ENCODE measurements around the gene IRS2.

Gene IRS2

GRCh38 chr13:109779074-109779473 is 7.3 kb downstream of the IRS2 start:
- DNase-seq: no peak

- no peak for DNase-seq
These were observed 8.3 kb downstream of the IRS2 start for GRCh38 chr13:109778102-109778542.

GRCh38 chr13:109776575-109776974 is 9.8 kb downstream of the IRS2 start:
- no peak for DNase-seq

- DNase-seq: no peak
These were observed 12.6 kb downstream of the IRS2 start for GRCh38 chr13:109773786-109774185.

- no peak for DNase-seq
These were observed 13.1 kb downstream of the IRS2 start for GRCh38 chr13:109773276-109773675.

GRCh38 chr13:109771926-109772325 is 14.5 kb downstream of the IRS2 start:
- DNase-seq: no peak

GRCh38 chr13:109770436-109770835 is 15.9 kb downstream of the IRS2 start:
- DNase-seq: no peak

- no peak for DNase-seq
These were observed 16.5 kb downstream of the IRS2 start for GRCh38 chr13:109769921-109770320.

- no peak for DNase-seq
These were observed 17.1 kb downstream of the IRS2 start for GRCh38 chr13:109769275-109769674.

GRCh38 chr13:109768616-109769015 is 17.8 kb downstream of the IRS2 start:
- DNase-seq: no peak

- no peak for DNase-seq
These were observed 18.2 kb downstream of the IRS2 start for GRCh38 chr13:109768176-109768575.

GRCh38 chr13:109767023-109767422 is 19.4 kb downstream of the IRS2 start:
- DNase-seq: no peak

GRCh38 chr13:109764470-109765291 is 21.7 kb downstream of the IRS2 start:
- no peak for DNase-seq

GRCh38 chr13:109764045-109764444 is 22.3 kb downstream of the IRS2 start:
- no peak for DNase-seq

- DNase-seq: no peak
These were observed 23.6 kb downstream of the IRS2 start for GRCh38 chr13:109762791-109763190.

- no peak for DNase-seq
These were observed 24.7 kb downstream of the IRS2 start for GRCh38 chr13:109761695-109762094.

GRCh38 chr13:109760951-109761350 is 25.4 kb downstream of the IRS2 start:
- DNase-seq: no peak

GRCh38 chr13:109760402-109760801 is 26.0 kb downstream of the IRS2 start:
- DNase-seq: no peak

GRCh38 chr13:109759609-109760008 is 26.8 kb downstream of the IRS2 start:
- DNase-seq: no peak

GRCh38 chr13:109758937-109759480 is 27.4 kb downstream of the IRS2 start:
- no peak for DNase-seq

- no peak for DNase-seq
These were observed 29.6 kb downstream of the IRS2 start for GRCh38 chr13:109756778-109757177.

GRCh38 chr13:109755997-109756396 is 30.4 kb downstream of the IRS2 start:
- DNase-seq: no peak

GRCh38 chr13:109755551-109755950 is 30.8 kb downstream of the IRS2 start:
- no peak for DNase-seq

GRCh38 chr13:109751477-109751876 is 34.9 kb downstream of the IRS2 start:
- no peak for DNase-seq
